Measurements from ENCODE around the gene MEIOSIN. TPM values are rescaled to one million over a fixed set of nuclear protein-coding genes. Genes with fewer than 3 reads are reported as not detected.
"Not testable (repeated sequence)": the region's sequence is repeated elsewhere in the genome, so short reads cannot be mapped to it uniquely, and the experiment has no call there.

Gene MEIOSIN
- total RNA-seq, 1 donor from 2014 or later: not detected

DNA sequence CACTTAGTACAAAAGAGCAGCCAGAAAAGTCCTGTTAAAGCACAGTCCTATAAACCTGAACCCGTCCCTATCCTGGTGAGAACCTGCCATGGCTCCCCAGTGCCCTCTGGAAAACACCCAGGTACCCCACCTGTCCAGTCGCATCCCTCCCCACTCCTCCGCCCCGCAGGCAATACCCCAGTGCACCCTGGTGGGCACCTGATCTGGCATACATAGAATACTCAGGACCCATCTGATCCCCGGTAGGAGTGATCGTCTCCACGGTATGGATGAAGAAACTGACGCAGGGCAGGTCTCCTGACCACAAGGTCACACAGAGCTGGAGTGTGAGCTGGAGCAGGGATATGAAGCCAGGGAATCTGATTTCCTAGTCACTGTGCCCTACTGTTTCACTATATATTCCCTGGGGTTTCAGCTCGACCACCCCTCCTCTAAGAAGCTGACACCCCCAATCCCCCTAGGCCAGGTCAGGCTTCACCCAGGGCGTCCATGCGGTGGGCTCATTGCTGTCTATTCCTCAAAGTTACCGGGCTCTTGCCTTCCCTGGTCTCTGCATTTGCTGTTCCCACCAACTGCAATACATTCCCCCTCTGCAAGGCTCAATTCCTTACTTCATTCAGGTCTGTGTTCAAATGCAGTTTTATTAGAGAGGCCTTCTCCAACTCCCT lies 15.1 kb upstream of the MEIOSIN start:
- DNase-seq: no peak

DNA sequence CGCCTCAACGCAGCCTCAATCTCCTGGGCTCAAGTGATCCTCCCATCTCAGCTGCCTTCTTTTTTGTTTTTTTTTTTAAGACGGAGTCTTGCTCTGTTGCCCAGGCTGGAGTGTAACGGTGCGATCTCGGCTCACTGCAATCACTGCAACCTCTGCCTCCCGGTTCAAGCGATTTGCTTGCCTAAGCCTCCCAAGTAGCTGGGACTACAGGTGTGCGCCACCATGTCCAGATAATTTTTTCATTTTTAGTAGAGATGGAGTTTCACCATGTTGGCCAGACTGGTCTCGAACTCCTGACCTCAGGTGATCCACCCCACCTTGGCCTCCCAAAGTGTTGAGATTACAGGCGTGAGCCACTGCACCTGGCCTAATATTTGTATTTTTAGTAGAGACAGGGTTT lies 13.2 kb upstream of the MEIOSIN start:
- not testable (repeated sequence) for DNase-seq

DNA sequence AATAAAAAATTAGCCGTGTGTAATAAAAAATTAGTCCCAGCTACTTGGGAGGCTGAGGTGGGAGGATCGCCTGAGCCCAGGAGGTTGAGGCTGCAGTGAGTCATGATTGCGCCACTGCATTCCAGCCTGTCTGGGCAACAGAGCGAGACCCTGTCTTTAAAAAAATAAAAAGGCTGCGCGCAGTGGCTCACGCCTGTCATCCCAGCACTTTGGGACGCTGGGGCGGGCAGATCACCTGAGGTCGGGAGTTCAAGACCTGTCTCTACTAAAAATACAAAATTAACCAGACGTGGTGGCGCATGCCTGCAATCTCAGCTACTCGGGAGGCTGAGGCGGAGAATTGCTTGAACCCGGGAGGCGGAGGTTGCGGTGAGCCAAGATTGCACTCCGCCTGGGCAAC lies 4.6 kb upstream of the MEIOSIN start:
- not testable (repeated sequence) for DNase-seq

DNA sequence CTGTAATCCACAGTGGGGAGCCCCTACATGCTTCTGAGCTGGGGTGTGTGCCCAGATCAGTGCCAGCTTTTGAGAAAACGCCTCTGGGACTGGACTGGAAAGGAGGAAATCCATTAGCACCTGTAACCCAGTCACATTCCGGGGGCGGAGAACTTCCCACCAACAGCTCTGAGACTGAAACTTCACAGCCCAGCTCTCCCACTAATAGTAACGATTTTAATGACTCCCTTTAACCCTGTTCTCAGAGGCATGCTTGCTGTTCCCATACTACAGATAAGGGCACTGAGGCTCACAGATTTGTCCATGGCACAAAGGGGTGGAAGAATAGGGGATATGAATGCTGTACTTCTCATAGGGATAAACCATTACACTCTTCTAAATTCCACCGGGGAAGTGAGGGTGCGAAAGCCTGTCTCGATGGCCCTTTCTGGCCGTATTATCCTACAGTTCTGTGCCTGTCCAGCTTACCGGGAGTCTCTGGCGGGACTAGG lies 3.4 kb upstream of the MEIOSIN start:
- DNase-seq: no peak

DNA sequence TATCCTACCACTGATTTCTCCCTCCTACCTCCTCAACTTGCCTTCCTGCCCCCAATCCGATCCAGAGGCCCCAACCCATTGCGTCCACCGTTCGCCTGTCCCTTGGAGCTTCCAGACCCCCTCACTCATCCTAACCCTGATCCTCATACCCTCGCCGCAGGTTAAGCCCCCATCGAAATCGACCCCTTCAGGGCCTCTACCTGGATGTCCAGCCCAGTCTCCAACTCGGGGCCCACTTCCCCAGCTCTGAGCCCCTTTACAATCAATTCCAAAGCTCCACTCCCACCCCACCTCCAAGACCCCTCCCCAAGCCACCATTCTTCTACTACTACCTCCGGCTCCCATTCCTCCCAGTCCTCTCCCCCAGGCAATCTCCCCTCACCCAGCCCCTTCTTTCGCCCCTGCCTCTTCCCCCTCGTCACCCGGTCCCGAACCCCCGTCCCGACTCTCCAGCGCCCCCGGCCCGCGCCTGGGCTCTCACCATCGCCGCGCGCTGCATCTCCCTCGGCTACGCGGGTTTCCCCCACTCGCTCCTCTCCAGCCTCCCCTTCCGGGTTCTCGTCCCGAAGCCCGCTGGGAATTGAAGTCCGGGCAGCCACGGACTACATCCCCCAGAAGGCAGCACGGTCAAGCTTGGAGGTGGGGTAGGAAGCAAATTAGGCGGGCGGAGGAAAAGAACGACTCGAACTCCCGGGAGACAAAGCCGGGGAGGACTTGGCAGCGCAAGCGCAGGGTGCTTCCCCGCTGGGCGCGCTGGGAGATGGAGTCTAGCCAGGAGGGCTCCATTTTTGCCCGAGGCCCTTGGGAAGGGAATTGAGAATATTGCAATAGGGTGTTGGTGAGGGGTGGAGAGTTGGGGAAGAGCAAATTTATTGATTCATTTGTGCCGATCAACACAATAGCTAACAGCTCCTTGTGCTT lies 2.6 kb upstream of the MEIOSIN start, which contains the start of gene FBXO46:
Gene FBXO46 (minus strand): TSS at position 529 of the 921 bp plus-strand sequence. CDS start 17,401 bp downstream, outside the sequence.
- peak; percentile 96 for DNase-seq

DNA sequence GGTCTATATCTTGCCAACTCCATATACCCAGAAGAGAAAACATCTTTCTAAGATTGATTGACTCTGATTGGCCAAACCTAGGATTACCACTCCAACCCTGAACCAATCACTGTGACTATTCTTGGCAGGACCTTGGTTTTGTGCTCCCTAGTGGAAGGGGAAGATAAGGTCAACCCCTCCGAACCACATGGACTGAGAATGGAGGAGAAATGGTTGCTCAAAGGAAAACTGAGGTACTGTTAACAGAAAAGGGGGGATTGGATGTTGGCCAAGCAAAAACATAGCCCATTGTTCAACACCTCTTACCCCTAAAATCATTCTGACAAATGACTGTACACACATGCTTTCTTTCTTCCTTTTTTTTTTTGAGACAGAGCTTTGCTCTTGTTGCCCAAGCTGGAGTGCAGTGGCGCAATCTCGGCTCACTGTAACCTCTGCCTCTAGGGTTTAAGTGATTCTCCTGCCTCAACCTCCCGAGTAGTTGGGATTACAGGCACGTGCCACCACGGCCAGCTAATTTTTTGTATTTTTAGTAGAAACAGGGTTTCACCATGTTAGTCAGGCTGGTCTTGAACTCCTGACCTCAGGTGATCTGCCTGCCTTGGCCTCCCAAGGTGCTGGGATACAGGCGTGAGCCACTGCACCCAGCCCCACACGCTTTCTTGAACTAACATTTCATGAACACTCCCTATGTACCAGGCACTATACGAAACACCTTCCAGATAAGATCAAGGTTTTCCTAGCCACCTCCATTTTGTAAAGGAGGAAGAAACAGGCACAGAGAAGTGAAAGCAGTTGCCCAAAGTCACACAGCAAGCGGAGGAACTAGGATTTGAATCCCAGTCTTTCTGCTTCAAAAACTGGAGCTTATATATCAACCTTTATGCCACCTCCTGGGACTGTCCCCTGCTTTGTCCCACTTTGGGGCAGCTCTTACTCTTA lies 6.5 kb downstream of the MEIOSIN start:
- DNase-seq: no peak

DNA sequence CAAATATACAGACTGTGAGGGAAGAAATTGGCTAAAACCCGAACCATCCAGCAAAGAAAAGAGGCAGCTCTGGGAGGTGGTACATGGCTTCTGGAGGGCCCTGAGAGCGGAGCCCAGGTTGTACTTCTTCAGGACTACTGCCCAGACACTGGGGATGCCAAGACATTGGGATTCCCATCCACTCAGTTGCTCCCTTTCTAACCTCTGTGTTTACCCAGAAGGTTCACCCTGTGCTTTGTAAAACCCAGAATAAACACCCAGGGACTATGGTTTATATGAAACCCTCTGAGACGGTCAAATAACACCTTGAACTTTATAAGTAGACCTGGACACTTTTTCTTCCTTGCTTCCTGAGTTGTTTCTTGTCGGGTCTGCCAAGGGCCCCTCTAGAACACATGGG lies 9.7 kb downstream of the MEIOSIN start:
- no peak for DNase-seq

DNA sequence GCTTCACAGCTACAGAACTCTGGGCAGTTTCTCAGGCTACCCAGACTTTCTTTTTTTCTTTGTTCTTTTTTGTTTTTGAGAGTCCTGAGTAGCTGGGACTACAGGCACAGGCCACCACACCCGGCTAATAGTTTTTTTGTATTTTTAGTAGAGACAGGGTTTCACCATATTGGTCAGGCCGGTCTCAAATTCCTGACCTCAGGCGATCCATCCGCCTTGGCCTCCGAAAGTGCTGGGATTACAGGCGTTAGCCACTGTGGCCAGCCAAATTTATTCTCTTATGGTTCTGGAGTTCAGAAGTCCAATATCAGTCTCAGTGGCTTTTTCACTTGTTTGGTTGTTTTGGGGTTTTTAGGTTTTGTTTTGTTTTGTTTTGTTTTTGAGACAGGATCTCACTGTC lies 12.4 kb downstream of the MEIOSIN start:
- DNase-seq: no peak

DNA sequence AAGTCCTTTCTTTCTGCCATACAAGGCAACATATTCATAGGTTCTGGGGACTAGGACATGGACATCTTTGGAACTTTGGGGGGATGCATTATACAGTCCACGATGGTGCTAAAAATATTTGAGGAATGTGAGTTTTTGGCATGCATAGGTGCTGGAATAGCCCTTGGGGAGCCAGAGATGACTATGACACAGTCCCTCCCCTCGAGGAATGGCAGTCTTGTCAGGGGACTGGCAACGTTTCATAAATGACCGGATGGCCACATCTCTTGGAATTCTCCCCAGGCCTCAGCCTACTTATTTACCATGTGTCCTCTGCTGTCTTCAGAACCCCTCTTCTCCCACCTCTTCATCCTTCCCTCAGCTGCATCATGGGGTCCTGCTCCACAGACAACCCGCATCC lies 13.6 kb downstream of the MEIOSIN start:
- no peak for DNase-seq

DNA sequence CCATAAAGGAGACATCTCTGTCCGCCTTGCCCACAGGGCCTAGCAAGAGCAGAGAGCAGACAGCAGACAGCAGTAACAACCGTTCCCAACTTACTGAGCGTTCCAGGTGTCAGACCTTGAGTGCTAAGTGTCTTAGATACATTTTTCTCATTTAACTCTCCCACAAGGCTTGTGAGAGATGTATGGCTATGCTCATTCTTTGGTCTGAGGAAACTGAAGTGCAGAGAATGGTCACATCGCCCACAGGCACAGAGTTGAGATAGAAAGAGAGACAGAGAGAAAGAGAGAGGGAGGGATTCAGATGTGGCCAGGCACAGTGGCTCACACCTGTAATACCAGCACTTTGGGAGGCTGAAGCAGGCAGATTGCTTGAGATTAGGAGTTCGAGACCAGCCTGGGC lies 14.3 kb downstream of the MEIOSIN start:
- no peak for DNase-seq

DNA sequence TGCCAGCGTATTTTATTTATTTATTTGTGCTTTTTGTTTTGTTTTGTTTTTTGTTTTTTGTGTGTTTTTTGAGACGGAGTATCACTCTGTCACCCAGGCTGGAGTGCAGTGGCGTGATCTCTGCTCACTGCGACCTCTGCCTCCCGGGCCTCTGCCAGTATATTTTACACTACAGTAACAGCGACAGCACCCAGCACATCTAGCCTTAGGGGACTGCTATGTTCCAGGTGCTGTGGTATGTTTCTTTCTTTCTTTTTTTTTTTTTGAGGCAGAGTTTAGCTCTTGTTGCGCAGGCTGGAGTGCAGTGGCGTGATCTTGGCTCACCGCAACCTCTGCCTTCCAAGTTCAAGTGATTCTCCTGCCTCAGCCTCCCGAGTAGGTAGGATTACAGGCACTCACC lies 18.2 kb downstream of the MEIOSIN start:
- DNase-seq: not testable (repeated sequence)

DNA sequence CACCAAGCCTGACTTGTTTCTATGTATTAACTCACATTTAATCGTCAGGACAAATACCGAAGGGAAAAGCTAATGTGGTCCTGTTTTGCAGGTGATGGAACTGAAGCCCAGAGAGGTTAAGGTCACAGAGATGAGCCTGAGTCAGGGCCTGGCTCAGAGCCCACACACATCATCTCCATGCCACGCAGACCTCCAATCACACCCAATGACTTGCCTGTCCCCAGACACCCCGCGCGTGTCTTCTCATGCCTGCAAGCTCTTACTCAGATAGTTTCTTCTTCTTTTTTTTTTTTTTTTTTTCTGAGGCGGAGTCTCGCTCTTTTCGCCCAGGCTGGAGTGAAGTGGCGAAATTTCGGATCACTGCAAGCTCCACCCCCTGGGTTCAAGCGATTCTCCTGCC lies 19.4 kb downstream of the MEIOSIN start:
- no peak for DNase-seq

DNA sequence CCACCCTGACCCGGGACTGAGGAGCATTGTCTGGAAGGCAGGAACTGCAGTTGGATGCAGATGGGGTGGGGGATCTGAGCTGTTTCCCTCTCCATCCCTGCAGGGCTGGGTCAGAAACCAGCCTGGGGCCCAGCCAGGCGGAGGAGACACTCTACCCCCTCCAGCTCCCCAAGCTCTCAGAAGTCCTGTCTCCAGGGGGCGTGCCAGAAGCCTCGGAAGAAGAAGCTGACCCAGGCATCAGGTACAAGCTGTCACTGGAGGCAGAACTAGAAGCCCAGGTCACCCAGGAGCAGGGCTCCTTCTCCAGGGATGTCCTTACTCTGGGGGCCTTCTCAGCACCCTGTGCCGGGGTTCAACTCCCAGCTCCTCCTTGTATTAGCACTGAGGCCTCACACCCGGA lies 20.3 kb downstream of the MEIOSIN start:
- DNase-seq: no peak

DNA sequence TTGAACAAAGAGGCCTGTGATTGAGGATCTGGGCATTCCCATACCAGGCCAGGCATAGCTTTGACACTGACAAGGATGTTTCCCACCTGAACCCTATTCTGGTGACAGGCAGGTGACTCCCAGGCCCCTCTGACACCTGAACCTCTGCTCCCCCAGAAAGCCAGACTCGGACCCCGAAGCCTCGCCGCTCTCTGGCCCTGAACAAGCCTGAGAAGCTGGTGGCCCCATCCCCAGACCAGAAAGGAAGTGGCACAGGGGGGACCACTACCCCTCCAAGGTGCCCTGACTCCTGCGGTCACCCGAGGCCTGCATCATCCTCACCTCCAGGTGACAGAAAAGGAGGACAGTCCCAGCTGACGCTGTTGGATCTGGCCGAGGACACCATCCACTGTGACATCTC lies 21.1 kb downstream of the MEIOSIN start:
- no peak for DNase-seq

DNA sequence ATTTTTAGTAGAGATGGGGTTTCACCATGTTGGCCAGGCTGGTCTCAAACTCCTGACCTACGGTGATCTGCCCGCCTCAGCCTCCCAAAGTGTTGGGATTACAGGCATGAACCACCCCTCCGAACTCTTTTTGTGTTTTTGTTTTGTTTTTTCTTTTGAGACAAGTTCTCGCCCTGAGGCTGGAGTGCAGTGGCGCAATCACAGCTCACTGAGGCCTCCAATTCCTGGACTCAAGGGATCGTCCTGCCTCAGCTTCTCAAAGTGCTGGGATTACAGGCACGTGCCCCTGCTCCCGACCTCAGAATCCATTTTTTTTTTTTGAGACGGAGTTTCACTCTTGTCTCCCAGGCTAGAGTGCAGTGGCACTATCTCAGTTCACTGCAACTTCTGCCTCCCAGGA lies 24.5 kb downstream of the MEIOSIN start:
- DNase-seq: no peak

DNA sequence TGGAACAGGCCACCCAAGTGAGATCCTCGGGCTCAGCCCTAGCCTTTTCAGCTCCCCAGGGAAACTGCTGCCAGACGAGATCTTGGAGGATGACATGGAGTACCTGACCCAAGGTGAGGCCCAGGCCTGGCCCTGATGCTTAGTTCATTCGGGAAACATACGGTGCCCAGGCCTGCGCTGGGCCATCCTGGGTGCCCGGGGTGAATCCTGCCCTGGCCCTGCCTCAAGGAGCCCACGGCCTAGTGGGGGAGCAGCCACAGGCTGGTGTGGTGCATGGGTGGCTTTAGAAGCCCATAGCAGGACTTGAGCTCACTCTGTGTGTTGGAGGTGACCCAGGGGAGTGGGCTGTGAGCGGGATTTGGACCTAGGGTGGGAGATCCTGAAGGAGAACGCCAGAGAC lies 25.7 kb downstream of the MEIOSIN start:
- DNase-seq: no peak

DNA sequence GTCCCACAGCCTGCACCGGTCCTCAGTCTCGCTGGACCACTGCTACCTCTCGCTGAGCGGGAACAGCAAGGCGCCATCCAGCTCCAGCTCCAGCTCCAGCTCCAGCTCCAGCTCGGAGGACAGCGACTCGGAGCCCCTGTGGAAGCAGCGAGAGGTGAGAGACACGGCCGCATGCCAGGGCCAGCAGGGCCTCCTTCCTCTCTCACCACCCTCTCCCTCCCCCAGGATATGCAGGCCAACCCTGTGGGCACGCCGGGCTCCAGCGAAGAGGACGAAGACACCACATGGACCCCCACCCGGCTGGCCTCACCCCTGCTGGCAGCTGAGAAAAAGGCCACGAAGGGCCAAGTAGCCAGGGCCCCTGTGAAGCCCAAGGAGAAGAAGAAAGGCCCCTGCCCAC lies 28.5 kb downstream of the MEIOSIN start:
- no peak for DNase-seq

DNA sequence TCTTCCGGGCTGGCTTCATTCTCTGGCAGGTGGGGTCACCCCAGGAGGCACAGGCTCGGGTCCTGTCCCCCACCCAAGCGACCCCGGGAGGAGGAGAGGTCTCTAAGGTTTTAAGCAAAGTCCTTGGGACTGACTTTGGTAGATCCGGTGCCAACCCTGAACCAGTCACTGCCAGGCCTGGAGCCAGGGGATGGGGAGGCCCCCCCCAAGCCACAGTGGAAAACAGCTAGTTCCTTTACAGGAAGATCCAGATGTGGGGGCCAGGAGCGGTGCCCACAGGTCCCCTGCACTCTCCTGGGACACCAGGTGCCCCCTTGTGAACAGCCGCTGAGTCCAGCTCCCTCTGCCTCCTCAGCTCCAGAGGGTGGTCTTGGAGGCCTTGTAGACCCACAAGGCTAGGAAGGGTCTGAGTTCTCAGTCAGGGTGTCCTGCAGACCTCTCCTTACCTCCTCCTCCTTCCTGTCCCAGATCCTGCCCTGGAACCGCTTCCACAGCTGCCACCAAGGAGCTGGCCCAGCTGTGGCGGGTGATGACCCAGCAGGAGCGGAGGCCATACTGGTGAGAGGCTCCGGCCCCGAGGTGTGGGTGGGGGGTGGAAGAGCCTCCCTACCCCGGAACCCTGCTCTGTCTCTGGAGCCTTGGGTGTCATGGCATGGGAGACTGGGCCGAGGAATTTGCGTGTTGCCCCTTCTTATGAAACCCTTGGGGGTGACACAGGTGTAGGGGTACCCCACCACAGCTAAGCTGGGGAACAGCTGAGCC lies 29.8 kb downstream of the MEIOSIN start:
- no peak for DNase-seq

DNA sequence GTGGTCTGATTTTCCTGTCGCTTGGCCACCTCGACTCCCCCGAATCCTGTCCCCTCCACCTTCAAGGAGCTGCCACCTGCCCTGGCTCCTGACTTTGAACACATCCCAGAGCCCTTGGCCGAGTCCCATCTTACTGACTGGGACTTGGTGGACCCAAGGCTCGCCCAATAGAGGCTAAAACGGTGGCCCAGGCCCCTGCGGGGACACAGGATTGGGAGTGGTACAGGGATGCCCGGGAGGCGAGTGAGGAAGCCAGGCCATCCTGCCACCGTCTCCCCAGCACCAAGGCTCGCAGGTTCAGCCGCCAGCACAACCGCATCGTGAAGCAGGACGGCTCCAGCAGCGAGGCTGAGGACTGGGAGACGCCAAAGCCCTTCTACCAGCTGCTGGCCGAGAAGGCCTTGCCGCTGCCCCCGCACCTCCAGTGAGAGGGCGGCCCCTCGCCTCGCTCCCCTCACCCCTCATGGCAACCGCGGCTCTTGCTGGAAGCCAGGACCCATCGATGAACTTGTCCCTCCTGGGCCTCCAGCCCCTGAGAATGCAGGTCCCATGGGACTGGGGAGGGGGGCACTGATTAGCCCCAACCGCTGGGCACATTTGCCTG lies 30.6 kb downstream of the MEIOSIN start:
- no peak for DNase-seq

DNA sequence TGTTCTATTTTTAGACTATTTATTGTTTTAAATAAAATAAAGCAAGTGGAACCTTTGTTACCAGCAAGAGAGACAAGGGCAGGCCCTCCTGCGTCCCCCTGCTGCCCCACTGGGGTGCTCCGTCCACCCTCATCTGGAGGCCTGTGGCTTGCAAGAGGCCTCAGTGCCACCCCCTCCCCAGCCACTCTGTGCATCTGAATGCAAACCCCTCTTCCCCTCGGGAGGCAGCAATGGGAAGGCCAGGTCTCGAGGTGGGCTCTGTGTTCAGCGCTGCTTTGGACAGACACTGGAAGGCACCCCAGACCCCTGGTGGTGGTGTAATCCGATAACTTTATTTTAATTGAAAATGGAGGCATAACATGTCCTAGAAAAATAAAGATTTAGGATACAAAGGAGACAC lies 31.2 kb downstream of the MEIOSIN start:
- DNase-seq: no peak
